Astrocyte (in vitro differentiated cells and primary cell): ENCODE results near the gene MYL6B.

Experiments used
- EZH2 ChIP-seq: IDR thresholded peaks from 2 replicates; pipeline ENCODE4 v1.6.1; 2012; ENCODE audit warnings: mild to moderate bottlenecking, low read length, inconsistent platforms; ENCODE audit not compliant: insufficient read depth
- TF ChIP-seq, protein P1 (sequence below): IDR thresholded peaks from 2 replicates; pipeline ENCODE4 v1.5.1; 2011; ENCODE audit warnings: low read depth, mild to moderate bottlenecking, inconsistent platforms, low read length, moderate library complexity; ENCODE audit not compliant: insufficient read depth

DNA sequence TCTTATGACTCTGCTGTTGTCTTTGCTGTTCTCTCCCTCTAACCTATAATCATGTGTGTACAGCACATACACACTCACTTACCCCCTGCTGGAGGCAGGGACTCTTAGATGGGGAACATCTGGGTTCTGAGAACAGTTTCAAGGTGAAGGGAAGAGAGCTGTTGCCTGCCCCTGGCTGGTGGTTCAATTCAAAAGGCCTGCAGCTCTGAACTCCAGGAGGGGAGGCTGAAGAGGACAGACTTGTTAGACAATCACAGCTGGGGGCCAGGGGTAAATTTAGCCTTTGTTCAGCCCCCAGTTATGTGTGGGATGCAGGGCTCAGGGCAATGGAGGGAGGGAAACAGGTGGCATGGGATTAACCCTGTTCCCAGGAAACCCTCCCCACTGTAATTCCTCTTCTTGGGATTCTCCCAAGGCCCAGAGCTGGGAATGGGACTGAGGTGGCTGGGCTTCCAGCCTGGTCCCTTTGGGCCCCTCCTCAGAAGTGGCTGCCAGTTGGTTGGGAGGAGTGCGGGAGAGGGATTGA is 1.9 kb downstream of the MYL6B start:
- TF ChIP-seq, protein P1, sequence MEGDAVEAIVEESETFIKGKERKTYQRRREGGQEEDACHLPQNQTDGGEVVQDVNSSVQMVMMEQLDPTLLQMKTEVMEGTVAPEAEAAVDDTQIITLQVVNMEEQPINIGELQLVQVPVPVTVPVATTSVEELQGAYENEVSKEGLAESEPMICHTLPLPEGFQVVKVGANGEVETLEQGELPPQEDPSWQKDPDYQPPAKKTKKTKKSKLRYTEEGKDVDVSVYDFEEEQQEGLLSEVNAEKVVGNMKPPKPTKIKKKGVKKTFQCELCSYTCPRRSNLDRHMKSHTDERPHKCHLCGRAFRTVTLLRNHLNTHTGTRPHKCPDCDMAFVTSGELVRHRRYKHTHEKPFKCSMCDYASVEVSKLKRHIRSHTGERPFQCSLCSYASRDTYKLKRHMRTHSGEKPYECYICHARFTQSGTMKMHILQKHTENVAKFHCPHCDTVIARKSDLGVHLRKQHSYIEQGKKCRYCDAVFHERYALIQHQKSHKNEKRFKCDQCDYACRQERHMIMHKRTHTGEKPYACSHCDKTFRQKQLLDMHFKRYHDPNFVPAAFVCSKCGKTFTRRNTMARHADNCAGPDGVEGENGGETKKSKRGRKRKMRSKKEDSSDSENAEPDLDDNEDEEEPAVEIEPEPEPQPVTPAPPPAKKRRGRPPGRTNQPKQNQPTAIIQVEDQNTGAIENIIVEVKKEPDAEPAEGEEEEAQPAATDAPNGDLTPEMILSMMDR: no peak
- no peak for TF ChIP-seq EZH2
